Daoy (cell line): ENCODE results near the gene HTR6. TPM values are rescaled to one million over a fixed set of nuclear protein-coding genes. Genes with fewer than 3 reads are reported as not detected.
"Not testable (repeated sequence)": the region's sequence is repeated elsewhere in the genome, so short reads cannot be mapped to it uniquely, and the experiment has no call there.

Source experiments
- DNase-seq: peaks from one replicate; pipeline ENCODE4 v3.0.0-alpha.2; 2015; ENCODE audit warnings: low read depth
- total RNA-seq: library from RNA; depleted of rRNA; stranded (reverse); fragments of >200 nt; shearing (Covaris generic); gene quantifications from 2 replicates; pipeline ENCODE4 v1.2.3, GENCODE V29; 2014

HTR6 gene
- total RNA-seq, 1 experiment from 2014 or later, result not detected

DNA sequence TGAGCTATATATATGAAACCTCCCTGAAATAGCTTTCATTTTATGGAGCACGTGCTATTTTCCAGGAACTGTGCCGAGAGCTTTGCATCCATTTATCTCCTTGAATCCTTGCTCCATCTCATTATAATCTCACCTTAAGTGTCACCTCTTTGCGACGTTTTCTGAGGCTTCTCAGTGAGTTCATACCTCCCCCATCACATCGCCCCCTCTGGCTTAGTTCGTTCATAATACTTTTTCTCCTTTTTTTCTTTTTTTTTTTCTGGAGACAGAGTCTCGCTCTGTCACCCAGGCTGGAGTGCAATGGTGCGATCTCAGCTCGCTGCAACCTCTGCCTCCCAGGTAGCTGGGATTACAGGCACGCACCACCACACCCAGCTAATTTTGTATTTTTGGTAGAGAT, 25.4 kb upstream of the HTR6 start:
- DNase-seq, result not testable (repeated sequence)

DNA sequence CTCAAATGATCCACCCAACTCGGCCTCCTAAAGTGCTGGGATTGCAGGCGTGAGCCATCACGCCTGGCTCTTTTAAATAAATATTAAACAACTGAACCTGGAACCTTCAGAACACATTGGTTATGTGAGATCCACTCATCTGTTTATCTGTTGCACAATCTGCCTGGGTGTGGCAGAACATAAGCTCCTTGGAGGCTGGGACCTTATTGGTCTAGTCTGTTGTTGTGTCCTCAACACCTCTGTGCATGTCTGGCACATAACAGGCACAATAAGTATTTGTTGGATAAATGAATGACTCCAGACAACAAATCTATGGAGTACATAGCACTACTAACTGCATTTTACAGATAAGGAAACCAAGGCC, 24.7 kb upstream of the HTR6 start:
- DNase-seq, result no peak

DNA sequence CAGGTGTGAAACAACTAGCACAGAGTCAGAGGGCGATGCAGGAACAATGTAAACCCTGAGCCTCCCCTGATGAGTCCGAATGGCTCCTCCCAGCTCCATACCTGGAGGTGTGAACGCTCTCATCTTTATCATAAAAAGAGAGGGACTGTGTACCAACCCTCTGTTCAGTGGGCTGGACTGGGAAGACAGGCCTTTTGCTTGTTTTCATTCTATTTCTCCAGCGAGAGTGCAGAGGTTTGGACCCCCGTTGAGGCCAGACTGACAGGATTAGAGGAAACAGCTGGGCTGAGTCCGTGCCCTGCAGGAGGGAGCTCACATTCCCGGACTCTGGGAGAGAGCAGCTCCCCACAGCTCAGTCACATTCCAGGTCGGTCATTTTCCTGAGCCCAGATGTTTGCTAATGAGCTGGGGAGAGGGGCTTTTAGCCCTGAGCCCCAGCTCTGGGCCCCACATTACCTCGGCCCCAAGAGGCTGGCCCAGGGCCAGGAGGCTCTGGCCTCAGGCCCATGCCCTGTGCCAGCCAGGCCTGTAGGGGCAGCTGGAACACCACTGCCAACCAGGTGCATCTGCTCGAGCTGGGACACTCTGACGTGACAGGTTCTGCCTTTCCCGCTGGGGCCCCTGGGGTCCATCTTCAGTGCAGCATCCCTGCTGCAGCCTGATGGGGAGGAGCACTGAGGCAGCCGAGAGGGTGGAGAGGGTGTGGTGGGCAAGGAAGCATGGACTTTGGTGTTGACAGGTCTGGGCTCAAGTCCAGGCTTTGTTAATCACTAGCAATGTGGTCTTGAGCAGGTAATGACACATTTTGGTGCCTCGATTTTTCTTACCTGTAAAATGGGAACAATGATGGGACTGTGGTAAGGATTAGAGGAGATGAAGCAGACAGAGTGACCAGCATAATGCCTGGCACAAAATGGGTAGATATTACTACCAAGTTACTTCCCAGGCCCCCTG, 24.0 kb upstream of the HTR6 start:
- peak; percentile 59 for DNase-seq

DNA sequence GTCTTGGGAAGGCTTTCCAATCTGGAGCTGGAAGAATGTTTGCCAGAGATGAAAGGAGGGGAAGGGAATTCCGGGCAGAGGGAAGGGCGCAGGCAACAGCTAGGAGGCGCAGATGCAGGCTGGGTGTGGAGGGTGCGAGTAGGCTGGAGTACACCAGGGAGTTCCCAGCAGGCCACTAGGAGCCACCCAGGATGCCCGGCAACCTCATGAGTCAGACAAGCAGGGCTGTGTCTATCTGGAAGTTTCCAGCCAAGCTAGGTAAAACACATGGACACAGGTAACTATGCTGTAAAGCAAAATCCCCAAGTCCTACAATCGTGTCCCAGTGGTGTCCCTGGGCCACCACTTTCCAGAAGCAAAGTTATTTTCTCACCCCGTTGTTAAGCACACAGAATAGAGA, 21.6 kb upstream of the HTR6 start:
- peak; percentile 70 for DNase-seq

DNA sequence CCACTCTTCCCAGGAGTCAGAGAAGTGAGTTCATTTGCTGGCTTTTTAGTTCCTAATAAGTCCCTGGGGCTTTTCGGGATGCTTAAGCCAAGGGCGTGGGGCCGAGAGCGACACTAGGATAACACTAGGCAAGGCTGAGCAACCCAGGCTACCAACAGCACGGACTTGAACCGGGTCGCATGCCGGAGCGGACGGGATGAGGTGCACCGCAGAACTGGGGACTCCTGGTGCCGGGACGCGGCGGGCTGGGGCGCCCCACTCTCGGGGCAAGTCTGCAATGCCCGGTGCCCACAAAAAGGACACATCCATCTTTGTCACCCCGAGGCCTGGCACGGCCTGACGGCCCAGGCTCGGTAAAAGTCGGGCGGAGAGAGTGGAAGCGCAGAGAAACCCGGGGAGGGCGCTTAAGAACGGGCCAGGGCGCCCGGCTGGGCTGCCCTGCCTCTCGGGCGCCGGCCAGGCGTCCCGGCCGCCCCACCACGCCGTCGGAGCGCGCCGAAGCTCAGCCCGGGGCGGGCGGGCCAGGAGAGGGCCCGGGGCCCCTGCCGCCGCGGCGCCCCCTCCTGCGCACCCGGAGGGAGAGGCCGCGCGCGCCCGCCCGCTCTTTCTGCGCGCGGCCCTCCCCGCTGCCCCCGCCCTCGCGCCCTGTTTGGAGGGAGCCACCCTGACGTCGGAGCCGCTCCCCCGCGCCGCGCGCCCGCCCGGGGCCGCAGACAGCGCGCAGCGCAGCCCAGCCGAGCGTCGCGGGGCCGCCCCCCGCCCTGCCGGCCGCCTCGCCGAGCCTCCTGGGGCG, 20.9 kb upstream of the HTR6 start, which contains the start of gene NBL1:
Gene NBL1 (plus strand): TSS at position 710 of the 793 bp plus-strand sequence. CDS start 10,720 bp downstream, outside the sequence.
- DNase-seq, result peak; percentile 74

DNA sequence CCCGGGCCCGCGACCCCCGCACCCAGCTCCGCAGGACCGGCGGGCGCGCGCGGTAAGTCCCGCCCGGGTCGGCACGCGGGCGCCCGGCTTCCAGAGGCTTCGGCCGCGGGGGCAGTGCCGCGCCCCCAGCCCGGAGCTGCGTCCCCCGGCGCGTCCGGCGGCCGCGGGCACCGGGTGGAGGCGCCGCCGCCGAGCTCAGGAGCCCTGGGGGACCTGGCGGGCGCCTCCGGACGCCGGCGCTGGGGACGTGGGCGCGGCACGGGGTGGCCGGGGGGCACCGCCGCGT, 20.3 kb upstream of the HTR6 start:
- DNase-seq, result no peak

DNA sequence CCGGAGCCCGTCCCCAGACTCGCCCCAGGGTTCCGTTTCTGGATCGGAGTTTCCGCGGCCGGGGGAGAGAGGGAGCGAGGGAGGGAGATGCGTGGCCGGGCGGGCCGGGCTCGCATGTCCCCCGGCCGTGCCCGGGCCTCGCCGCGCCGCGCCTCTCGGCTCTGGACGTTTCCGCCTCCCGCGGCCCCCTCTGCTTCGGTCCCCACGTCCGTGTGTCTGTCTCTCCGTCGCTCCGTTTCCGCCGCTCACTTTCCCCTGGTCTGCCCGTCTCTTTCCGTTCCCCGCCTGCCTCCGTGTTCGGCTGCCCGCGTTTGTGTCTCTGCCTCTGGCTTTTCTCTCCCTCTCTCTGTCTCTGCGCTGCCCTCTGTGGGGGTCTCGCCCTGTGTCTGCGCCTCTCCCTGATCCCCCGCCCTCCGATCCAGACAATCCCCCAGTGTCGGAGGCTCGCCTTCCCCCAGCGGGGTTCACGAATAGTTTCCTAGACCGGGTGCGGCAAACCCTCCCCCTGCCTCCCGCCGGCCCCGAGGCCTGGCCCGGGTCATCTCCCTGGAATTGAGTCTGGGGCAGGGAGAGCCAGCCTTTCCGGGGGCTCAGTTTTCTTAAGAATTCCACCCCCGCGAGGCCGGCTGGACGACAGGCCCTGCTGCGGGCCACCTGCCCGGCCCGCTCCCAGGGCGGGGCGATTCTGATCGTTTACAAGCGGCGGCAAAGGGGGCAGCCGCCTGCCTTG, 19.8 kb upstream of the HTR6 start:
- DNase-seq, result peak; percentile 75

DNA sequence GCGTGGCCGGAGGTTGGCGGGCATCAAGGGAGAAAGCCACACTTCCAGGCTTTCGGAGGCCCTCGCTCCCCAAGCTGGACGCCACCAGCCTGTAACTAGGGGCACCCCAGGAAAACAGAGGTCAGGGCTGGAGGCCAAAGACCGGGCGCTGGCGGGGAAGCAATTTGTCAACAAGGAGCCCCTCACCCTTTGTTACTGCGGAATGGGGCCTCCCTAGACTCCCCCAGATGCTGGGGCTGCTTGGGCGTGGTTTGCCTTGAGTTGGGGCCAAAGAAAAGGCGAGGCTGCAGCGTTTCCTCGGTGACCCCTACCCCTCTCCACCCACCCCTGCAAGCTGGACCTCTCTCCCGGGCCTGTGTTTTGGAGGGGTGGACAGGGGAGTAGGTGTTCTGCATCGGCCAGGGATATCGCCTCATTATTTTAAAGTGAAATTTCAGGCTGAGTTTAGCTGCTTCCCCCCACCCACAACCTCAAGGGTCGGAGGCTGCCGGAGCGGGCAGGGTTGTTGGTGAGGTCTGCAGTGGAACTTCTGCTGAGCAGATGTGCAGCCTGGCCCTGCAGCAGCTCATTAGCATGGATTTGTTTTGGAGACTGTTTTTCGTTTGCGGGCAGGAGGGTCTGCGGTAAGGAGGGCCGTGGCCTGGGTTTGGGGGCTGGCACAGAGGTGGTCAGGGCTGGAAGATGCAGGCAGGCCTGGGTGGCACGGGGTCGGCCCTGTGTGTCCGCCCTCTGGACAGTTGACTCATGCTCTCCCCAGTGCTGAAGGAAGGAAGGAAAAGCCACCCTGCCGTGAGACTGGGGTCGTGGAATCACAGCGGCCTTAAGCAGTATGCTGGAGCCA, 19.0 kb upstream of the HTR6 start:
- no peak for DNase-seq

DNA sequence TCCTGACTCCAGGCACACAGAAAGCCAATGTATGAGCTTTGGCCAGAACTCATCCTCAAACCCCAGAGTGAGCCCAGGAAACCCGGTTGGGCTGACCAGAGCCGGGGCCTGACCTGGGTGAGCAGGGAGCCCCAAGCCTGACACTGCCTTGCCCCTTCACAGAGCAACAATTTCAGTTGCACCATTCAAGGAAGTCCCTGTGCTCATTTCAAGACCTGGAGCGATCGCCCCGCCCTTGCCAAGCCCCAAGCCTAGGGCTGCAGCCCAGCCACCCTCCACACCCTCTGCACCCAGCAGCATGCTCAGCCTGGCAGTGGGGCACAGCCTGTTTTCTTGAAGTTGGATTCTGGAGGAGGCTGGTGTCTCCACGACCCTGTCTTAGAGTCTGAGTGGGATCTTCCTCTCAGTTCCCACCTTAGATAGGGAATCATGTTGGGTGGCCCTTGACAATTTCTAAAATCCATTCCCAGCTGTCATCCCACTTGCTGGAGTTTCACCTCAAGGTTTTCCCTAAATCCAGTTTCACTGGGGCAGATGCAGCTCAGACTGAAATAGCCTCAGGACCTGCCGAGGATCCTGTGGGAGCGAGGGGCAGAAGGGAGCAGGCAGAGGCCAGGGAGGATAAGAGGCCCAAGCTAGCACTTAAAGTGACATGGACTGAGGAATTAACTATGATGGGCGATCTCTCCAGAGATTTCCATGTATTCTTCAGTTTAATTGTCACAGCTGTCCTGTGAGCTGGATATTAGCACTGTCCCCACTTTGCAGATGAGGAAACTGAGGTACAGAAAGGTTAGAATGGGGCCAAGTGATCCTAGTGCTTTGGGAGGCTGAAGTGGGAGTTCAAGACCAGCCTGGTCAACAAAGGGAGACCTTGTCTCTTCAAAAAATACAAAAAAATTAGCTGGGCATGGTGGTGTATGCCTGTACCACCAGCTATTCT, 18.0 kb upstream of the HTR6 start:
- no peak for DNase-seq

DNA sequence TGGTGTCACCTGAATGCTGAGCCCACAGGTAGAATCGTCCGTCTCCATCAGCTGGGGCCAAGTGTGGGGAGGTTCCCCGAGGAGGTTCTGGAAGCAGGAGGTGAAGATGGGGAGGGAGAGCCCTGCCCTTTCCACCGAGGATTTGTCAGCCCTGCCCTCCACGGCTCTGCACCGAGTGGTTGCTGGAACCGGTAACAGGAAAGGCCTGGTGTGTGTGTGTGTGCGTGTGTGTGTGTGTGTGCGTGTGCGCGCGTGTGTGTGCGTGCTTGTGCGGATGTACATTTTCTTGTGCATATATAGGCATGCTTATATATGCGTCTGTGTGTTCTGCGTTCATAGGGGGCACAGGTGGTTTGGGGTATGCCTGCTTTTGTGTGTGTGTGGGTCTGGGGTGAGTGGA, 17.0 kb upstream of the HTR6 start:
- no peak for DNase-seq

DNA sequence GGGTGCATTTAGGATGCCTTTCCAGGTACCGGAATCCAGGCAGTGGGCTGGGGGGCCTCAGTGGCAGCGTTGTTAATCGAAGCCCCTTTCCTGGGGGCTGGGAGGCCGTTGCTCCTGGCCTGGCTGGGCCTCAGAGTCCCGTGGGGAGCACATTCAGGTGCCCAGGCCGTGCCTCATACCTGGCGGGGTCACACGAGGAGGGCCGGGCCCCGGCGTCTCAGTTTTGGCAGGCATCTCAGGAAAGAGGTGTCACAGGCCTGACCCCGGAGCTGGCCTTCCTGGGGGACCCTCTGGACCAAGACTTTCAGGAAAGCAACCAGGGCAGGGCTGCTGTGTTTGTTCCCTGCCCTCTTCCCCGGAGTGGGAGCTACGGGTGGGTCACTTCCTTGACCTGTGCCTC, 16.4 kb upstream of the HTR6 start:
- DNase-seq, result no peak

DNA sequence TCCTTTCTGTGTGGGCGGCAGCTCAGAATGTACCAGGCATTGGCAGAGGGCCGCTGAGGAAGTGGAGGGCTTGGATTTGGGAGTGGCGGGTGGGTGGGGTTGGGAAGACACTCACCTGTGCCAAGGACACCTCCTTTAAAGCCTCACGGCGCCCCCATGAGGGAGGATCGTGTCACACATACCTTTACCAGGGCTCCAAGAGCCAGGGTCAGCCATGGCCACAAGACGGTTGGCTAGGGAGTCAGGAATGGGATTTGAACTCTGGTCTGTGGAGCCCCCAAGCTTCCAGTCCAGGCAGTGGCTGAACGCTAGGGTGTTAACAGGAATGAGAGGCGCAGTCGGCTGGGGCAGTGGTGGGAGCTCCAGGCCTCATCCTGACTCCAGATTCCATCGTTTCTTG, 16.0 kb upstream of the HTR6 start:
- peak; percentile 57 for DNase-seq

DNA sequence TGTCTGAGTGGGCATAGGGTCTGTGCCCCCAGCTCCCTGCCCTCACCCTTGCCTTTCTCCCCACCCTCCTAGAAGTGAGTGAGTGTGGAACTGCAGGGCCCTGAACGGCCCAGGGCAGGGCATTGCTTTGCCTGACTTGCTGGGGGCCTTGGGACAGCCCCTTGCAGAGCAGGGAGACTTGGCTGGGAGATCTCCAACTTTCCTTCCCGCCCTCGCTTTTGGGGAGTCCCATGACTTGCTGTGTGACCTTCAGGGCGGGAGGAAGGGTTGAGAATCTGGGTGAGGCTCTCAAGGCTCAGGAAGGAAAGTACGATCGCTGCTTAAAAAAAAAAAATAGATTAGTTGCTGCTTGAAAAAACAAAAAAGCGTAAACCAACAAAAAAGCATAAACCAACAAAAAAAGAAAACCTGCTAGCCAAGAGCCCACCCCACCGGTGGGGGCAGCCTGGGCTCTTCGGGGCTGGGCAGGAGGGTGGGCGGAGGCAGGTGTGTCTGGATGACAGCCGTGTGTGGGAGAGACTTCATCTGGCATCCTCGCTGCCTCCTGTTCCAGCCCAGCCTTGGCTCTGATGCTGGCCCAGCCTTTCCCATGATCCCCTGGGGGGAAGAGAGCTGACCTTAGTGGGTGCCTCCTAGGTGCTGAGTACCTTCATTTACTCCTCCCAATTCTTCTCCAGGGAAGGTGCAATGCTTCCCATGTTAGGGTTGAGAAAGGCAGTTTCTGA, 14.1 kb upstream of the HTR6 start:
- no peak for DNase-seq

DNA sequence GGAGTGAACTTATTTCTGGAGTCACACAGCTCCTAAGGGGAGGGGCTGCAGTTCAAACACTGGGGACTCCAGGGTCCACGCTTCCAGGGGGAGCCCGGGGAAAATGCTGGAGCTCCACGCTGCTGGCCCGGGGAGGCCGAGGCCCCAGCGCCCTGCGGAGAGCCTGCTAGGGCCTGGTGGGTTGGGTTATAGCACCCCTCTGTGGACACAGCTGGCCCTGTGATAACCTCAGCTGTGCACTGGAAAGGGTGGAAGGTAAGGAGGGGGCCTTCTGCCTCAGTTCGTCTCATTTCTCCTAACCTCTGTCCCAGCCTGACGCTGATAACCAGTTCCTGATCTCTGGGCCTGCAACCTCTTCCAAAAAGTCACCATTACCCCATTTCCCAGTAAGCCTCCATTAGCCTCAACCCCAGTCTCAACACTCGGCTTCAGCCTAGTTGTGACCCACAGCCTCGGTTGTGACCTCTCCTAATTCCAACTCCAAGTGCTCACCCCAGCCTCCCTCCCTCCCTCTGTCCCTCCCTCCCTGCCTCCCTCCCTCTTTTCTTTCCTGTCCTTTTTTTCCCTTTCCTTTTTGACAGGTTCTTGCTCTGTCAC, 13.4 kb upstream of the HTR6 start:
- peak; percentile 69 for DNase-seq

DNA sequence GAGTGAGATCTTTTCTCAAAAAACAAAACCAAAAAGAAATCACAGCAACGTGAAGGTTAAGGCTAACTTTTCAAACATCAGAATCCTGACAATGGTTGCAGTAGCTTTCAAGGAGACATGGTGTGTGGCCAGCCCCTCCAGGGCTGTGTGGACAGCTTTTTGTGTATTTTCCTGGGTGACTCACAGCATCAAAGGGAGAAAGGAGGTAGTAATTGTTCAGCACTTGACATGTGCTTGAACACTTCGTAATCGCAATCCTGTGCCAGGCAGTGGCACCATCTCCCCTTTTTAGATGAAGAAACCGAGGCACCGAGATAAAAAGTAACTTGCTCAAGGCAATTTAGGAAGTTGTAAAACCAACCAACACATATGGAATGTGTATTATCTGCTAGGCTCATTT, 10.3 kb upstream of the HTR6 start:
- peak; percentile 79 for DNase-seq

DNA sequence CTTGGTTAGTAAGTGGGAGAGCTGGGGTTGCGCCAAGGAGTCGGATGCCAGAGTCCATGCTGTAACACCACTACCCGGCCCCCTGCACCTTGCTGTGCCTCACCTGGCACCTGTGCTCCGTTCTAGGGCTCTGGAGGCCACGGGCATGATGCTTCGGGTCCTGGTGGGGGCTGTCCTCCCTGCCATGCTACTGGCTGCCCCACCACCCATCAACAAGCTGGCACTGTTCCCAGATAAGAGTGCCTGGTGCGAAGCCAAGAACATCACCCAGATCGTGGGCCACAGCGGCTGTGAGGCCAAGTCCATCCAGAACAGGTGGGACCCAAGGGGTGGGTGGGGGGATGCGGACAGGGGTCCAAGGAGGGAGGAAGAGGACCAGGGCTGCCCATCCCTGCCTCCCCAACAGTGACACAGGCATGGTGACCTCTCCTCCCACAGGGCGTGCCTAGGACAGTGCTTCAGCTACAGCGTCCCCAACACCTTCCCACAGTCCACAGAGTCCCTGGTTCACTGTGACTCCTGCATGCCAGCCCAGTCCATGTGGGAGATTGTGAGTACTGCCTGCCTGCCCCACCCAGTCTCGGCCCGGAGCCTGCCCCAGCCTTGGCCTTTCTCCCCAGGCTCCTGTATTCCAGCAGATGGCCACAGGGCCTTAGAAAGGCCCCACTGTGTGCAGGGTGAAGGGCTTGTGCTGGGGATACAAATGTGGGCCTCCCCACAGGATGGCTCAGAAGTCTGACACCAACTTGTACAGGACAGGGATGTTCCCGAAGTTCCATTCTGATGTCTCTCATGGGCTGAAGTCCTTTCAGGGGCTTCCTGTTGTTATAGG, 9.6 kb upstream of the HTR6 start:
- DNase-seq, result no peak

DNA sequence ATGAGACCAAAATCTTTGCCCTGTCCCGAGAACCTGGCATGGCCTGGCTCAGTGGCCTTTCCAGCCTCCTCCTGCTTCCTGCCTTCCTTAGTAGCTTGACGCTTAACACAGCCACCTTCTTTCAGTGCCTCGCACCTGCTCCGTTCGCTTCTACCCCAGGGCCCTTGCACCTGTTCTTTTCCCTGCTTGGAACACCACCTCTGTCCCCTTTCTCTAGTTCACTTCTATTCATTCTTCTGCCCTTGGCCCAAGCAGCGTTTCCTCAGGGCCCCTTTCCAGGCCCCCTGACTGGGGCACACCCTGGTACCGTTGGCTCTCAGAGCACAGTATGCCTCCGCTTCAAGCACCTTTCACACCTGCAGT, 9.0 kb upstream of the HTR6 start:
- no peak for DNase-seq

DNA sequence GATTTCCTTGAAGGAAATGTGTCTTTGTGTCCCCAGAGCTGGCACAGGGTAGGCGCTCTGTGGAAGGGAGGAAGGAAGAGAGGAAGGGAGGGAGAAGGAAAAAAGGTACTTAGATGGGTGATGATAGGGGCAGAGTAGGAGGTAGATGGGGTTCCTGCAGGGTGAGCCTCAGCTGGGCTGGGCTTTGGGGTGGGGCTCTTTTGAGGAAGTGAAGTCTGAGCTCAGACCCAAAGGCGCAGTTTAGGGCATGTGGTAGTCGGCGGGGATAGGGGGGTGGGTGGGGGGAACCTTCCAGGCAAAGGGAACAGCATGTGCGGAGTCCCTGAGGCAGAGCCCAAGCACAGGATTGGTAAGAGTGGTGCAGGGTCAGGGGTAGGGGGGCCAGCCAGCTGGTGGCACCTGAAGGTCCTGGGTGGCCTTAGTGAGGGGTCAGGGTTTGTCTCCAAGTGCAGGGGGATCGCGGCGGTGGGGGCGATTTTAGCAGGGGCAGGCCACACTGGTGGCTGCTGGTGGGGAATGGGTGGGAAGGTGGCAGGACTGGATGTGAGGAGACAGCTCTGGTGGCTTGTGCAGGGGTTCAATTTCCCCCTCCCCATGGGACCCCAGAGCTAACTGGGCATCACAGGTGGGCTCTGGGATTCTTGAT, 8.4 kb upstream of the HTR6 start:
- DNase-seq, result no peak
